ENCODE results near the gene PLXNA2.

Gene PLXNA2

DNA sequence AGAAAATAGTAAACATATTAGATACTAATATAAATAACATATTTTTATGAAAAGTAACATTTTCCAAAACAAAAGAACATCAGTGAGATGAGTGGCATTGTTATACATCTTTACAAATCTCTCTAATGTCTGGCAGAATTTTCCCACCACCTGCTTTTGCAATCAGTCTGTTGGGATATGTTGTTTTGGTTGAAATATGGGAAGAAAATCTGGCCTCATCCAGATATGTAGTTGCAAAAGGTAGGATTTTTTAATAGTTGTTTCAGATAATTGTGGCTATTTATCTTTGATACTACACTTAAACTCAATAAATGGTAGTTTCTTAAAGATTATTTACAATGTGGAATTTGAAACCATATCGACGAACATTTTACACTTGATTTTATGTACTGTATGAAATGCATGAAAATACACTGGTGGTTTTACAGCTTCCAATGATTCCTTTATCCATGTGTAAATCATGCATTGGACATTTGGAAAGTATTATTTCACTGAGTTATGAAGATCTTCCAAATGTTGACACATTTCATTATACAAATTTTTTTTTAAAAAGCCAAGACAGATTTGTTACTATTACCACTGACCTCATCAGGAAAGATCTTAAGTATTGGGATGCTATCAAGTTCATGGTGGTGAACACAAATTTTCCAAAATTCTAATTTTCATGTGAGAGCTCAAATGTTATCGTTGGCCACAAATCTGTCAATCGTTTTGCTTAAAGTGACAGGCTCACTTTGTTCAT lies 259.2 kb downstream of the PLXNA2 start:
- FAIRE-seq = no peak

DNA sequence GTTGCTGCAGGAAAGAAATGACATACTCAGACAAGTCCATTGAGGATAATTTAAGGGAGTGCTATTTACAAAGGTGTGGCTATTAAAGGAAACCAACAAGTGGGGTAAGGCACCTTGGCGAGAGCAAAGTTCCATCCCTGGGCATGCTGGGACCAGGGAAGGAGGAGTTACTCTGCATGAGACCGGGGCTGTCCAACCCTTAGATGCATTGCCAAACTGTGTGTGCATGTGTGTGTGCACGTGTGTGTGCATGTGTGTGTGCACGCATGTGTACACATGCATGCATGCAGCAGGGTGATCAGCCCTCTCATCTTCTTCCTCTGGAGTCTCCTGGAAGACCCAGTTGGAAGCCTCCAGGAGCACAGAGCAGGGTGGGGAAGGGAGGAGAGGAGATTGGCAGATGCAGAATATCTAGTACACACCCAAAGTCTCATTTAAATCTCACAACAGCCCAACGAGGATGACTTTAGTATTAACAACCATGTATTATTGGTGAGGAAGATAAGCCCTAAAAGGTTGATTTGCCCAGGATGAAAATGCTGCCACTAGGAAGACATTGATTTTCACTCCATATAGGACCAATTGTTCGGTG lies 261.0 kb downstream of the PLXNA2 start:
- FAIRE-seq = no peak

DNA sequence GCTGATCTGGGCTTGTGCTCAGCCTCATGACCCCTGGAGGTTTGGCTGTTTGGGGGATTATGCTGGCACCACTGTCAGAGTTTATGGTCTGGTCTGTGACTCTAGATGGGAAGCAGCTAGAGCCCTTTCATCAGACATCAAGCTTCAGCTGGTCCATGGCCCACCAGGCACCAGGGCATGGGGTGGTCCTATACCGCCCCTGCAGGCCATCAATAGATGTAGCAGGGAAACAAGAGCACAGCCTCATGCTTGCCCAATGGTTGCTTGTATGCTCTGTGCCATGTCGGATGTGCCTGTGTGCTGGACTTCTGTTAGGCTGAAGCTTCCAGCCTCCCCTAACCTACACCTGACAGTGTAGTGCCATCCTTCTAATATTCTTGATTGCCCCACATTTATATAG lies 262.2 kb downstream of the PLXNA2 start:
- FAIRE-seq = no peak

DNA sequence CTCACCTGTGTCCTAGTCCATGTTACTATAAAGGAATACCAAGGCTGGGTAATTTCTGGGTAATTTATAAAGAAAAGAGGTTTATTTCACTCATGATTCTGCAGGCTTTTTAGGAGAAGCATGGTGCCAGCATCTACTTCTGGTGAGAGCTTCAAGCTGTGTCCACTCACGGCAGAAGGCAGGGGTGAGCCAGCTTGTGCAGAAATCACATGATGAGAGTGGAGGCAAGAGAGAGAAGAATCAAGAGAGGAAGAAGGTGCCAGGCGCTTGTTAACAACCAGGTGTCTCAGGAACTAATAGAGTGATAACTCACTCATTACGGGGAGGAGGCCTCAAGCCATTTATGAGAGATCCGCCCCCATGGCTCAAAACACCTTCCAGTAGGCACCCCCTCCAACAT lies 265.7 kb downstream of the PLXNA2 start:
- no peak for FAIRE-seq

DNA sequence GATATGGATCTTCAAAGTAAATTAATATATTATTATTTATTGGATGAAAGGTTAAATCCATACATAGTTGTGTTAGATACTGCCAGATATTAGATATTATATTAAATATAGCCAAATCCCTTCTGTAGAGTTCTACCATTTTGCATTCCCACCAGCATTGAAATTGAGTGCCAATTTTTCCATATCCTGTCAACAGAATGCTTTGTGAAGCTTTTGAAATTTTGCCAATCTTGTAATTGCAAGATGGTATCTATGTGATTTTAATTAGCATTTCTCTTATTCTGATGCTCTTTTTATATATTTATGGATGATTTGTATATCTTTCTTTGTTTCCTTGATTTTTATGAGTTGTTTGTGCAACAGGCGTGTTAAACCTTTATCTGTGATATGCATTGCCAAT lies 266.3 kb downstream of the PLXNA2 start:
- FAIRE-seq = no peak

DNA sequence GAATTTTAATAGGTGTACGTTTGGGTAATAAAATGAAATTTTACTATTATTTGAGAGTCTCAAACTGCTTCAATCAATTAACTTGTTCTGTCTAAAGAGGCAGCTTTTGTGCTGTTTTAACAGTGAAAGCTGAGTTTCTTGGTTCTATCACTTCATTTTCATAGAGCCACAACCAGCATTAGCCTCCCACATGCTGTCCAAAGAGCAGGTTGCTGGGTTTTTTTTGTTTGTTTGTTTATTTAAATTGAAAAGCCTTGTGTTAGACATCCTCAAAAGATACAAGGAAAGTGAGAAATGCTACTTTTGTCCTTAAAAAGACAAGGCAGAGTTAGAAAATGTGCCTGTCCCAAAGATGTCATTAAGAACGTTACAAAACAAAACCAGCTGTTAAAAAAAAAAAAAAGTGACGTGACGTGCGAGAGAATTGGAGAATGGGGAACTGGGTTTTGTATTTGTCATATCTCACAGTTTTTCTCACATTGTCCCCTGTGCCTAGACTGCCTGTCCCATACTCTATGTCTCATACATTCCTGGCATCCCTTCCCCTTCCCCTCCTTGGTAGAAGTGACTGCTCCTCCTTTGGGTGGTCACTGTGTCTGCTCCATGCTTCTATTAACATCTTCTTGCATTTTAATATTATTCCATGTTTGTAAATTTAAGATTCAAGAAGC lies 270.2 kb downstream of the PLXNA2 start:
- no peak for FAIRE-seq

DNA sequence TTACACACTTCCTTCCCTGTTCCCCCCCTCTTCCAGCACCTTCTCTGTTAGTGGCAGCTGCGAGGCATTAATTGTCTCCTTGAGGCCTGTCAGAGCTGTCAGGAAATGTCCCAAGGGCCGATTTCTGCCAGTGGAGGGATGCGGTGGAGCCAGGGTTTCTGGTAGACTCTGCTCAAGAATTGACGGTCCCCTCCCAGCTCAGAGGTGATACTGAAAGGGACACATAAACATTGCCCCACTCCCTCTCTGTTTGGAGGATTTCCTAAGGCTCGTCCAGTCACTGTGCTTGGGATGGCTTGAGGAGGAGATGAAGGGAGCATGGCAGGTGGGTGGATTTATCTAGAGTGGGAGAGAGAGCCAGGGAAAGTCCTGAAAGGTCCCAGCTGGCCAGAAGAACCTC lies 271.8 kb downstream of the PLXNA2 start:
- FAIRE-seq = no peak
